CD14-positive monocyte (primary cell): ENCODE data around the gene PSAPL1. TPM values are rescaled to one million over a fixed set of nuclear protein-coding genes. Genes with fewer than 3 reads are reported as not detected.

ENCODE experiments used
- DNase-seq, 3 donors: peaks; one replicate each; pipeline ENCODE4 v3.0.0-alpha.2; 2011 to 2022
- H2AFZ ChIP-seq: 2 replicates; pipeline ENCODE4 v1.6.0; 2012; ENCODE audit warnings: mild to moderate bottlenecking, low read depth, low read length, inconsistent platforms; ENCODE audit not compliant: insufficient read depth, poor library complexity, severe bottlenecking
- H3K27ac ChIP-seq, 2 donors: 1 replicate in 1 of 2; 2 replicates in 1 of 2; pipeline ENCODE4 v1.5.1; 2012 to 2013; ENCODE audit warnings: low read length in 2 of 2, control low read depth in 1 of 2, inconsistent platforms in 1 of 2, low read depth in 1 of 2, mild to moderate bottlenecking in 1 of 2
- H3K27me3 ChIP-seq, 2 donors: one replicate each; pipeline versions ENCODE4 v1.6.0 to v1.6.1; 2011 to 2013; ENCODE audit warnings: low read length in 2 of 2; ENCODE audit not compliant: control insufficient read depth in 2 of 2, insufficient read depth in 2 of 2
- H3K36me3 ChIP-seq, 2 donors: replicated peaks in 1 of 2; 1 replicate in 1 of 2; 2 replicates in 1 of 2; pipeline versions ENCODE4 v1.5.1 to v1.6.1; 2012 to 2013; ENCODE audit warnings: low read length in 2 of 2, control low read depth in 1 of 2, inconsistent platforms in 1 of 2, mild to moderate bottlenecking in 1 of 2; ENCODE audit not compliant: insufficient read depth in 2 of 2, control insufficient read depth in 1 of 2
- H3K4me1 ChIP-seq, 2 donors: 1 replicate in 1 of 2; 2 replicates in 1 of 2; pipeline versions ENCODE4 v1.5.1 to v1.6.1; 2012 to 2013; ENCODE audit warnings: low read length in 2 of 2, control low read depth in 1 of 2, inconsistent platforms in 1 of 2, mild to moderate bottlenecking in 1 of 2, moderate library complexity in 1 of 2; ENCODE audit not compliant: insufficient read depth in 2 of 2, control insufficient read depth in 1 of 2
- H3K4me2 ChIP-seq: replicated peaks from 2 replicates; pipeline ENCODE3; 2012; ENCODE audit warnings: low read length, moderate library complexity, mild to moderate bottlenecking; ENCODE audit not compliant: poor library complexity, severe bottlenecking; ENCODE audit errors: extremely low read depth
- H3K4me3 ChIP-seq, 3 experiments: fragments of 200-600 bp in 1 of 3; sonication (generic) in 1 of 3; replicated peaks in 1 of 3; 1 replicate in 2 of 3; 2 replicates in 1 of 3; pipeline ENCODE4 v1.5.1; 2011 to 2013; ENCODE audit warnings: low read length in 3 of 3, mild to moderate bottlenecking in 3 of 3, control low read depth in 2 of 3, low read depth in 2 of 3, inconsistent platforms in 1 of 3, moderate library complexity in 1 of 3
- H3K79me2 ChIP-seq: 2 replicates; pipeline ENCODE4 v1.6.0; 2012; ENCODE audit warnings: mild to moderate bottlenecking, control low read depth, inconsistent platforms, low read length, moderate library complexity; ENCODE audit not compliant: insufficient read depth
- H3K9ac ChIP-seq: 2 replicates; pipeline ENCODE4 v1.6.0; 2017; ENCODE audit warnings: low read length, mild to moderate bottlenecking; ENCODE audit not compliant: insufficient read depth, poor library complexity, severe bottlenecking
- H3K9me3 ChIP-seq, 2 donors: replicated peaks in 1 of 2; 1 replicate in 1 of 2; 2 replicates in 1 of 2; pipeline versions ENCODE4 v1.5.1 to v1.6.1; 2012 to 2013; ENCODE audit warnings: low read length in 2 of 2, control low read depth in 1 of 2; ENCODE audit not compliant: control insufficient read depth in 1 of 2, insufficient read depth in 1 of 2
- H4K20me1 ChIP-seq: 2 replicates; pipeline ENCODE4 v1.6.0; 2012; ENCODE audit warnings: mild to moderate bottlenecking, low read length, control low read depth, moderate library complexity; ENCODE audit not compliant: insufficient read depth
- H3K27ac Mint-ChIP-seq, 7 donors: one replicate each; pipeline ENCODE4 v1.8.0; 2020; ENCODE audit warnings: mild to moderate bottlenecking in 7 of 7, mixed read lengths in 7 of 7, moderate library complexity in 6 of 7, inconsistent platforms in 2 of 7
- H3K27me3 Mint-ChIP-seq, 3 donors: one replicate each; pipeline ENCODE4 v1.8.0; 2021 to 2022; ENCODE audit warnings: low read depth in 3 of 3, mild to moderate bottlenecking in 3 of 3, mixed read lengths in 3 of 3, moderate library complexity in 3 of 3, inconsistent platforms in 1 of 3
- H3K36me3 Mint-ChIP-seq, 2 donors: one replicate each; pipeline ENCODE4 v1.8.0; 2020; ENCODE audit warnings: mixed read lengths in 2 of 2, inconsistent platforms in 1 of 2, mild to moderate bottlenecking in 1 of 2
- H3K4me1 Mint-ChIP-seq: one replicate; pipeline ENCODE4 v1.8.0; 2020; ENCODE audit warnings: mild to moderate bottlenecking, mixed read lengths
- H3K4me3 Mint-ChIP-seq, 2 donors: one replicate each; pipeline ENCODE4 v1.8.0; 2020; ENCODE audit warnings: mild to moderate bottlenecking in 2 of 2, mixed read lengths in 2 of 2, moderate library complexity in 1 of 2
- H3K9me3 Mint-ChIP-seq, 7 donors: one replicate each; pipeline ENCODE4 v1.8.0; 2020 to 2022; ENCODE audit warnings: mixed read lengths in 7 of 7, mild to moderate bottlenecking in 6 of 7, moderate library complexity in 6 of 7, inconsistent platforms in 2 of 7
- WGBS: methylation state at CpG from one replicate; pipeline ENCODE4 v1.1.5; 2013; ENCODE audit warnings: missing lambda C conversion rate; ENCODE audit not compliant: insufficient coverage; 5-methylcytosine and 5-hydroxymethylcytosine counted together
- intact Hi-C, 2 donors: fragments of 100-400 bp; cut with micrococcal nuclease; formaldehyde crosslinking; loops; one replicate each; pipeline versions ENCODE4 v1.15.0 to v1.15.1; 2023
- polyA plus RNA-seq, 3 donors: library from polyadenylated mRNA; depleted of rRNA in 1 of 3; unstranded in 2 of 3; stranded (reverse) in 1 of 3; fragments of 300-500 nt in 2 of 3; fragments of >200 nt in 1 of 3; fragmentation: Illumina TruSeq in 2 of 3; gene quantifications; 1 replicate in 2 of 3; 2 replicates in 1 of 3; pipeline ENCODE4 v1.2.3, GENCODE V29; 2012 to 2021
- TF ChIP-seq, protein P1 (sequence below): fragments of 200-600 bp; IDR thresholded peaks from one replicate; pipeline ENCODE4 v1.8.0; 2022; ENCODE audit warnings: antibody characterized with exemption, mild to moderate bottlenecking

The PSAPL1 gene
- polyA plus RNA-seq, 3 donors: not detected

DNA sequence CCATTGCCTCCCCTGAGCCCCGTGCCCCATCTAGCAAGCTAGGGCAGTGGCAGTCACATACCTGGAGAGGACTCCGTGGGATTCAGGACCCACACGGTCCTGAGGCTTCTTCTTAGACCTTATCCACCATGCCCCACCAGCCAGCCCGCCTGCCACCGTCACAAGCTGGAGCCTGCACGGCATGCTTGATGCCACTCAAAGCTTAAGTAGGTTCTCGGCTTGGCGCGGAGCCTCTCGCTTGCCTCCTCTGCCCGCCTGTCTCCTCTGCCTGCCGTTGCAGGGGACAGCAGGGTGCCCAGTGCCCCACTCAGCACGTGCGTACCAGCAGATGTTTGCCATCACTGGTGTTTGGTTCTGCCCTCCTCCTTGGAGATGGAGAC, 14.1 kb downstream of the PSAPL1 start:
- no peak overlapping the region for H3K9ac ChIP-seq
- peaks cover 3 to 11% (median 6%) of the 10 kb centered on the region in 3 donors for H3K27me3 Mint-ChIP-seq
- H3K27me3 ChIP-seq: no peaks in the 10 kb centered on the region
- peaks cover 6 to 11% (median 8%) of the 10 kb centered on the region in 7 donors for H3K9me3 Mint-ChIP-seq
- no peak for DNase-seq
- H3K4me1 Mint-ChIP-seq: no peaks in the 10 kb centered on the region
- no peak overlapping the region for H3K4me2 ChIP-seq
- H2AFZ ChIP-seq: no peak overlapping the region
- H3K27ac Mint-ChIP-seq: no peak overlapping the region
- no peak overlapping the region for H3K27ac ChIP-seq
- no peaks in the 10 kb centered on the region for H3K79me2 ChIP-seq
- 86% methylated on average over 13 of the region's 14 CpGs for WGBS
- no peaks in the 10 kb centered on the region for H4K20me1 ChIP-seq
- H3K36me3 Mint-ChIP-seq: no peaks in the 10 kb centered on the region
- no peak overlapping the region for H3K4me3 ChIP-seq
- no peaks in the 10 kb centered on the region for H3K36me3 ChIP-seq
- intact Hi-C loops: no loop called here
- H3K9me3 ChIP-seq: peaks cover 4 to 7% of the 10 kb centered on the region in 2 donors
- TF ChIP-seq, protein P1, sequence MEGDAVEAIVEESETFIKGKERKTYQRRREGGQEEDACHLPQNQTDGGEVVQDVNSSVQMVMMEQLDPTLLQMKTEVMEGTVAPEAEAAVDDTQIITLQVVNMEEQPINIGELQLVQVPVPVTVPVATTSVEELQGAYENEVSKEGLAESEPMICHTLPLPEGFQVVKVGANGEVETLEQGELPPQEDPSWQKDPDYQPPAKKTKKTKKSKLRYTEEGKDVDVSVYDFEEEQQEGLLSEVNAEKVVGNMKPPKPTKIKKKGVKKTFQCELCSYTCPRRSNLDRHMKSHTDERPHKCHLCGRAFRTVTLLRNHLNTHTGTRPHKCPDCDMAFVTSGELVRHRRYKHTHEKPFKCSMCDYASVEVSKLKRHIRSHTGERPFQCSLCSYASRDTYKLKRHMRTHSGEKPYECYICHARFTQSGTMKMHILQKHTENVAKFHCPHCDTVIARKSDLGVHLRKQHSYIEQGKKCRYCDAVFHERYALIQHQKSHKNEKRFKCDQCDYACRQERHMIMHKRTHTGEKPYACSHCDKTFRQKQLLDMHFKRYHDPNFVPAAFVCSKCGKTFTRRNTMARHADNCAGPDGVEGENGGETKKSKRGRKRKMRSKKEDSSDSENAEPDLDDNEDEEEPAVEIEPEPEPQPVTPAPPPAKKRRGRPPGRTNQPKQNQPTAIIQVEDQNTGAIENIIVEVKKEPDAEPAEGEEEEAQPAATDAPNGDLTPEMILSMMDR: no peak
- no peaks in the 10 kb centered on the region for H3K4me1 ChIP-seq
- H3K4me3 Mint-ChIP-seq: no peak overlapping the region

DNA sequence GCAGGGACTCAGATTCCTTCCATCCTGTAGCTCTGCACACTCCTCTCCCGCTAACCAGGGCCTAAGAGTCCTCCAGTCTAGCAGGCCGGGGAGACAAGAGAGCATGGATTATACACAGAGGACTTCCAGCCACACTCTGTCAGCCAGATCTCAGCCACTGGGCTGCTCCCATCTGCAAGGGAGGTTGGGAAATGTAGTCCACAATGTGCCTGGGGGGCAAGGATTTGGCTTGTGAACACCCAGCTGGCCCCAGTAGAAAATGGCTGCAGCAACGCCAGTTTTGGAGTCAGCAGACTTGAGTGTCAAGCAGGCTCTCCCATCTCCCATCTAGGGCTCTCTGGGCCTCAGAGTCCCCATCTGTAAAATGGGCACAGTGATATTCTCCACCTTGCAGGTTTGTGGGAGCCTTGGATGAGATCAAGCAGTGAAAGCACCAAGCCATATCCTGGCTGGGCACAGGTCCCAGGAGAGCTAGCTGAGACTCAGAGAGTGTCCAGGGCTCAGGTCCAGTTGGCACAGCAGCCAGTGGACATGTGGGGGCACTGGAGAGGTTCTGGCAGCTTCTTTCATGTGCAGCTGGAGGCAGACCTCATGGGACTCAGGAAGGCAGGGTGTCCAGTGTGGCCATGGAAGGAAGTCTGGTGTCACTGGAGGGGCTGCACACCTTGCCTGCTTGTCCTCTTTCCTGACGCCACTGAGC, 14.6 kb downstream of the PSAPL1 start:
- Histone ChIP-seq H3K9ac (no peak overlapping the region), H4K20me1 (no peaks in the 10 kb centered on the region), H3K27me3 (no peaks in the 10 kb centered on the region), H3K9me3 (peaks cover 4 to 7% of the 10 kb centered on the region in 2 donors), H2AFZ (no peak overlapping the region), H3K4me2 (no peak overlapping the region), H3K4me3 (no peak overlapping the region), H3K36me3 (no peaks in the 10 kb centered on the region), H3K79me2 (no peaks in the 10 kb centered on the region), H3K27ac (no peak overlapping the region), H3K4me1 (no peaks in the 10 kb centered on the region)
- TF ChIP-seq, protein P1: no peak
- Mint-ChIP-seq H3K36me3 (no peaks in the 10 kb centered on the region), H3K4me1 (no peaks in the 10 kb centered on the region), H3K27ac (peak overlapping the region in 1 of 7 donors; percentile 42), H3K9me3 (peaks cover 6 to 11% (median 9%) of the 10 kb centered on the region in 7 donors), H3K27me3 (peaks cover 8 to 11% (median 9%) of the 10 kb centered on the region in 3 donors), H3K4me3 (no peak overlapping the region)
- WGBS: 87% methylated on average over 3 of the region's 4 CpGs
- DNase-seq: no peak
- intact Hi-C loops: no loop called here
